HAP-1 (cell line): Measurements from ENCODE around the gene AGBL3.
"Not testable (repeated sequence)": the region's sequence is repeated elsewhere in the genome, so short reads cannot be mapped to it uniquely, and the experiment has no call there.

Experiments used
- DNase-seq, 2 experiments: peaks; one replicate each; pipeline ENCODE4 v3.0.0-alpha.2; 2016 to 2020; ENCODE audit warnings: low spot score in 2 of 2
- H3K27me3 ChIP-seq: fragments of 250-450 bp; sonication (Bioruptor Pico); 2 replicates; pipeline ENCODE4 v1.5.1; 2020; ENCODE audit warnings: low read depth, mild to moderate bottlenecking, moderate library complexity
- H3K36me3 ChIP-seq: fragments of 250-450 bp; sonication (Bioruptor Pico); replicated peaks from 2 replicates; pipeline ENCODE4 v1.5.1; 2020; ENCODE audit warnings: mild to moderate bottlenecking
- H3K4me1 ChIP-seq: fragments of 250-450 bp; sonication (Bioruptor Pico); 2 replicates; pipeline ENCODE4 v1.5.1; 2020; ENCODE audit warnings: mild to moderate bottlenecking
- H3K4me3 ChIP-seq: fragments of 250-450 bp; sonication (Bioruptor Pico); 2 replicates; pipeline ENCODE4 v1.5.1; 2020; ENCODE audit warnings: mild to moderate bottlenecking, moderate library complexity
- H3K9me3 ChIP-seq: fragments of 250-450 bp; sonication (Bioruptor Pico); 2 replicates; pipeline ENCODE4 v1.5.1; 2020; ENCODE audit warnings: mild to moderate bottlenecking, moderate library complexity
- in situ Hi-C: fragments of 300-500 bp; cut with MboI; formaldehyde crosslinking; loops from 3 replicates; pipeline ENCODE4 v1.14.3; 2020; ENCODE audit warnings: low sequenced_read_pairs, inconsistent platforms, mixed read lengths

Gene AGBL3

DNA sequence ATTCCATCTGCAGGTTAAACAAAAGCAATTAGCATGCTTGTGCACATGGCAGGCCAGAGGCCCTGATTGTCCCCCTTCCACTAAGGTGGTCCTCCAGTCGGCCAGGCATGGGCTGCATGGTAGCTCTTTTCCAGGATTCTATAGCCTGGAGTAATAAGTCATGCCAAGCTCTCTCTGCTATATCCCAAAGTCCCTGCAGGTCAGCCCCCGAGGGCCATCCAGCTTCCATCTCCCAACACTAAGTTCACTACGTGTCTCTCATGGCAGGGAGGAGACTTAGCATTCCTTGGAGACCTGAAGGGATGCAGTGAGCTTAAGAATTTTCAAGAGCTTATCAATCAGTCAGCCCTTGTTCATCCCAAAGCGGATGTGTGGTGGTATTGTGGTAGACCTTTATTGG, 187.6 kb downstream of the AGBL3 start:
- peaks cover 16% of the 10 kb centered on the region for H3K36me3 ChIP-seq
- peaks cover 17% of the 10 kb centered on the region for H3K4me1 ChIP-seq
- H3K4me3 ChIP-seq, H3K27me3 ChIP-seq, H3K9me3 ChIP-seq, DNase-seq: not testable (repeated sequence)
- in situ Hi-C loops, result loop anchor here (25.0 kb wide), 1 partner anchor 187 kb away; the partner anchor contains the start of gene AGBL3

DNA sequence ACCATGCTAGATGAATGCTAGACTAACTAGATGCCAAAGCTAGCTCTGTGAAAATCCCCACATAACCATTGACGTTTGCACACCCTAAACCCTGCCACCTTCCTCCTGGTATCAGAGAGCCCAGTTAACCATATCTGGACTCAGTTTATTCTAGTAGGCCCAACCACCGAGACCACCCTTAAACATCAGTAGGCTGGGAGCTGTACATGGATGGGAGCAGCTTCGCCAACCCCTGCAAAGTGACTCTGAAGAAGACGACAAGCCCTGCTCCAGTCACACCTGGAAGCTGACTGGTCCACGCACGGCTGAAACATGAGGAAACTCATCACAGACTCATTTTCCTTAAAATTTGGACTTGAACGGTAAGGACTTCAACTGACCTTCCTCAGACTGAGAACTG, 188.6 kb downstream of the AGBL3 start:
- Histone ChIP-seq H3K9me3 (no peaks in the 10 kb centered on the region), H3K36me3 (peaks cover 5% of the 10 kb centered on the region), H3K4me1 (peaks cover 11% of the 10 kb centered on the region), H3K27me3 (no peaks in the 10 kb centered on the region), H3K4me3 (no peak overlapping the region)
- no peak for DNase-seq
- in situ Hi-C loops, result loop anchor here (25.0 kb wide), 1 partner anchor 188 kb away; the partner anchor contains the start of gene AGBL3

DNA sequence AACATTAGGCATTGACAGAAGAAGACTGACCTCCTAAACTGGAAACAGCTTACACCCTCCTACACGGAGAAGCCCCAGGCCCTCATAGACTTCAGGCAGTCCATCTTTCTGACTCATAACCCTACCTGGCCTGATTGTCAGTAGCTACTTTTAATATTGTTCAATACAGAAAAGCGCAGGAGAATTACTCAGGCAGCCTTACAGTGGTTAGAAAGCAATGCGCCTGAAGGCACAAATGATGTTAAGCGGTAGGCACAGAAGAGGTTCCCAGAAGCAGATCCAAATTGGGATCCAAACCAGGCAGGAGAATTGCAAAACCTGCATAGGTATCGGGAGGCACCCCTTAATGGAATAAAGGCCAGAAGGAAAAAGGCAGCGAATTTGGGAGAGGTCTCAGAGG, 189.6 kb downstream of the AGBL3 start:
- no peaks in the 10 kb centered on the region for H3K27me3 ChIP-seq
- H3K4me3 ChIP-seq, result no peak overlapping the region
- no peaks in the 10 kb centered on the region for H3K36me3 ChIP-seq
- in situ Hi-C loops, result no loop called here
- no peak for DNase-seq
- H3K4me1 ChIP-seq, result peaks cover 10% of the 10 kb centered on the region
- no peaks in the 10 kb centered on the region for H3K9me3 ChIP-seq

DNA sequence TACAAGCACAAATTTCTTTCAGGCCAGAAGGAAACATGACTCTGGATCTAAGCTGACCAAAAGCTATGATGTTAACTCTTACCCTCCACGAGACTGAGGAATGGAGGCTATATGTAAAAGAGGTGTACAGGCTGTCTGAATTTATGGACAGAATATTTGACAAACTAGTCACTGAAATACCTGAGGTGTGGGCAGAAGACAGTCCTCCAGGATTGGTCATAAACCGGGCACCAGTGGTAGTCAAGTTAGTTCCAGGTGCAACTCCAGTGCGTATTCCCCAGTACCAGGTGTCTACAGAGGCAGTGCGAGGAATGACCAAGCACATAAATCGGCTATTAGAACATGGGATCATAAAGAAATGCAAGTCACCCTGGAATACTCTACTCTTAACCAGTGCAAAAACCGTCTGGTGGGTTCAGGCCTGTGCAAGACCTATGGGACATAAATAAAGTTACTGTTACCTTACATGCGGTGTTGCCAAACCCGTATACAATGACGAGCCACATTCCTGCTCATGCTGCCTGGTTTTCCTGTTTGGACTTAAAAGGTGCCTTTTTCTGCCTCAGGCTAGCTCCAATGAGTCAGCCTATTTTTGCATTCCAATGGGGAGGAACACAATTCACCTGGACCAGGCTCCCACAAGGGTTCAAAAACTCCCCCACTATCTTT, 190.9 kb downstream of the AGBL3 start:
- DNase-seq, result no peak
- in situ Hi-C loops, result no loop called here
- Histone ChIP-seq H3K4me1 (peaks cover 8% of the 10 kb centered on the region), H3K36me3 (no peaks in the 10 kb centered on the region), H3K27me3 (no peaks in the 10 kb centered on the region), H3K4me3 (no peak overlapping the region), H3K9me3 (no peaks in the 10 kb centered on the region)

DNA sequence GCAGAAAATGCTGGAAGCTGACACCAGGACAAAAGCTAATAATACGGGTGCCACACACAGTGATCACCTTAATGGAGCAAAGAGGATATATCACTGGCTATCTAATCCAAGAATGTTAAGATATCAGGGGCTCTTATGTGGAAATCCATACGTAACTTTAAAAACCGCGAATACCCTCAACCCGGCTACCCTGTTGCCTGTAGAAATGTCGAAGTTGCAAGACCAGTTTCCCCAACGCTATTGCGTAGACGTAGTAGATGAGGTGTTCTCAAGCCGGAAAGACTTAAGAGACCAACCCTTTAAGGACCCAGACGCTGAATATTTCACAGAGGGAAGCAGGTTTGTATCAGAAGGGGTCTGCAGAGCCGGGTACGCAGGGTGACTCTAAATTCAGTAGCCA, 192.1 kb downstream of the AGBL3 start:
- peaks cover 8% of the 10 kb centered on the region for H3K4me1 ChIP-seq
- H3K9me3 ChIP-seq, result no peaks in the 10 kb centered on the region
- DNase-seq, result no peak
- H3K36me3 ChIP-seq, result no peaks in the 10 kb centered on the region
- H3K27me3 ChIP-seq, result no peaks in the 10 kb centered on the region
- H3K4me3 ChIP-seq, result no peak overlapping the region
- in situ Hi-C loops, result no loop called here

DNA sequence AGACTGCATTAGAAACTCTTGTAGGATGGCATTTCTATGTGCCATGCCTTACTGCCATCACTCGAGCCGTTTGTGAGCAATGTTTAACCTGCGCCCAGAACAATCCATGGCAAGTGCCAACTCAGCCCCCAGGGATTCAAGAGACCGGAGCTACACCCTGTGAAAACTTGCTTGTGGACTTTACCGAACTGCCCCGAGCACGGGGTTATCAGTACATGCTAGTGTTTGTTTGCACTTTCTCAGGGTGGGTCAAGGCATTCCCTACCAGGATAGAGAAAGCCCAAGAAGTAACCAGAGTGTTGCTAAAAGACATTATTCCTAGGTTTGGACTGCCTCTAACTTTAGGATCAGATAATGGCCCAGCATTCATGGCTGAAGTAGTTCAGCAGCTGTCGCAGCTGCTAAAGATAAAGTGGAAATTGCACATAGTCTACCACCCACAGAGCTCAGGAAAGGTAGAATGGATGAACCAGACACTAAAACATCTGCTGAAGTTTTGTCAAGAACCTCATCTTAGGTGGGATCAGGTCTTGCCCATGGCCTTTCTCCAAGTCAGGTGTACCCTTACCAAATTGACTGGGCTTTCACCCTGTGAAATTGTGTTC, 193.1 kb downstream of the AGBL3 start:
- no peaks in the 10 kb centered on the region for H3K9me3 ChIP-seq
- H3K36me3 ChIP-seq, result no peaks in the 10 kb centered on the region
- in situ Hi-C loops, result no loop called here
- H3K4me3 ChIP-seq, result no peak overlapping the region
- no peaks in the 10 kb centered on the region for H3K27me3 ChIP-seq
- DNase-seq, result no peak
- peaks cover 8% of the 10 kb centered on the region for H3K4me1 ChIP-seq

DNA sequence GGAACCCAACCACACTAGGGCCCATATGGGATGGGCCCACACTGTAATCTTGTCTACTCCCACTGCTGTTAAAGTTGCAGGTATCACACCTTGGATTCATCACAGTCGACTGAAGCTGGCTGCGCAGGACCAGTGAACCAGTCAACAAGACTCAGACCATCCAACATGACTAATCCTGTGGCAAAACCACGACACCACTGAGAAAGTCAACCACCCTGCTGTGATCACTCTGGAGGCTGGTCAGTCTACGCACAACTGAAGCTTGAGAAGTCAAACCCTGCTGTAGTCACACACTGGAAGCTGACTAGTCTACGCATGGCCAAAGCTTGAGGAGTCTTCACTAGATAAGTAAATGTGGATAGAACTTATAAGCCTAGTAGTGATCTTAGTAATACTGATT, 193.8 kb downstream of the AGBL3 start:
- in situ Hi-C loops, result no loop called here
- Histone ChIP-seq H3K4me1 (peaks cover 8% of the 10 kb centered on the region), H3K36me3 (no peaks in the 10 kb centered on the region), H3K27me3 (no peaks in the 10 kb centered on the region), H3K9me3 (no peaks in the 10 kb centered on the region), H3K4me3 (no peak overlapping the region)
- DNase-seq, result no peak

DNA sequence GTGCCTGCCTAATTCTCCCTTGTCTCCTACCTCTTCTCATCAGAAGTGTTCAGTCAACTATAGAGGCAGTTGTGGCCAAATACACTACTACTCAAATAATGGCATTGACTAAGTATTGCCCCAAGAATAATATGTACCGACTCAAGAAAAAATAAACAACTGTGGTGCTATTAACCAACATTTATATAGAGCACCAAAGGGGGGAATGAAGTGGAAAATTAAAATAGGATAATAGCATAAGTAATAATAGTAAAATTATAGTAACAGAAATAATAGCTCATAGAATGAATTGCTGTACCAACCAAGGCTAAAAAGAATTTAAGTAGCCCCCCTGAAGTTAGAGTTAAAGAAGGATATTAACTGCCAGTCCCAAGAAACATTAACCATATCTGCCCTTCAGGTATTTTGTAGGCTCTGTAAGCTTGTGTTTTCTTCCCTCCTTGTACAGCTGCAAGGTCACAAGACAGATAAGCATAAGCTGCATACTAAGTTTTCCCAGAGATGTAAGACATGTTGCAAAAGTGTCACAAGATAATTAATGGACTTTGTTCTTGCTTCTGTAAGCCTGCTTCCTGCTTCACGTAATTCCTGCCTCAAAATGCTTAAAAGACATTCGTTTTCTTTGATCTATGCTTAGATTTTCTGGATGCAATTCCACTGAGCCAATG, 195.1 kb downstream of the AGBL3 start:
- in situ Hi-C loops, result no loop called here
- no peak for DNase-seq
- Histone ChIP-seq H3K27me3 (no peaks in the 10 kb centered on the region), H3K4me3 (no peak overlapping the region), H3K4me1 (peaks cover 8% of the 10 kb centered on the region), H3K36me3 (peaks cover 7% of the 10 kb centered on the region; the same call in 1 of the 2 replicates), H3K9me3 (no peaks in the 10 kb centered on the region)

DNA sequence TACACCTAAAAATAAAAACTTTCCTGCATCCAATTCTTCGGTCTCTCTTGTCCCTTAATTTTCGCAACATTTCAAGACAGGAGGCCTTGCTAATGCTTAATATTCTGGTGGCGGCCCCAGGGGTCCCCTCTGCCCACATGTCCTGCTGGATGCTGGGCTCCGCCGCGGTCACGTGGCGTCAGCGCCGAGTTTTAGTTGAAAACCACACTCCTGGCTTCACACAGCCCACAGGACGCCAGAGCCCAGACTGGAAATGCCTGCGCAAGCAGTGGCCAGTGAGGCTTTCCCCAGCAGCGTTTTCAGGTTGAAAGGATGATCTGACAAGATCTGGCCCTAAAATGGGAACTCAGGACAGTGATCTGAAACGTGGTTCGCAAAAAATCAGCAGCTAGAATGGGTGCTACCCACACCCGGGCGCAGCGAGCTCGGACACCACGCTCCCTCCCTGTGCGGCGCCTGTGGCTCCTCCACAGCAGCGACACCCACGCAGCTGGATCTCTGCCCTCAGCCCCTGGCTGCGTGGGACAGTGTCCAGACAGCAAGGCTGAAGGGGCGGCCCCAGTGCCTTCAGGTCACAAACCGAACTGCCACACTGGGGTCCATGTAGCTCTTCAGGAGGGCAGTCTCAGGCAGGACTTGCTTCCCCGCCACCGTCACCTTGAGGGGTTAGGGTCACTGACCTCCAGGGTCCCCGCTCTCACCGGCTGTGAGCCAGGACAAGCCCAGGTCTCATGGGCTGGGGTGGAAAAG, 195.8 kb downstream of the AGBL3 start:
- in situ Hi-C loops, result no loop called here
- Histone ChIP-seq H3K36me3 (peaks cover 7% of the 10 kb centered on the region; the same call in 1 of the 2 replicates), H3K4me1 (peaks cover 8% of the 10 kb centered on the region), H3K27me3 (no peaks in the 10 kb centered on the region), H3K9me3 (no peaks in the 10 kb centered on the region), H3K4me3 (no peak overlapping the region)
- DNase-seq, result no peak

DNA sequence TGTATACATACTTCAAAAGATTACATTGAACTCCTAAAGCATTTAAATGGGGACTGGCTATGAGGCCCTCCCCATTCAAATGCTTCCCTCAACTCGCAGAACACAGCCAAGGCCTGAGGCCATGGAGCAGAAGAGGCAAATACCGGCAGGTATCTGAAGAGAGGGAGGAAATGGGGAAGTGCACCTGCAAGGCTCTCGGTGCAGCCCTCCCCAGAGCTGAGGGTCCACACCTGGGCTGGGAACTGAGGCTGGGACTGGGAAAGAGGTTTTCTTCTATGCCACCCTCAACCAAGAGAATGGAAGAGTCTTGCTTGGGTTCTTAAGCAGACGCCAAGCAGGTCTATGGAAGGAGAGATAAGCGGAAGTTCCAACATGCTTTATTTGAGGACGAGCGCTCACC, 197.2 kb downstream of the AGBL3 start:
- Histone ChIP-seq H3K36me3 (peaks cover 7% of the 10 kb centered on the region; the same call in 1 of the 2 replicates), H3K4me3 (no peak overlapping the region), H3K9me3 (no peaks in the 10 kb centered on the region), H3K27me3 (no peaks in the 10 kb centered on the region), H3K4me1 (no peaks in the 10 kb centered on the region)
- DNase-seq, result no peak
- in situ Hi-C loops, result no loop called here

DNA sequence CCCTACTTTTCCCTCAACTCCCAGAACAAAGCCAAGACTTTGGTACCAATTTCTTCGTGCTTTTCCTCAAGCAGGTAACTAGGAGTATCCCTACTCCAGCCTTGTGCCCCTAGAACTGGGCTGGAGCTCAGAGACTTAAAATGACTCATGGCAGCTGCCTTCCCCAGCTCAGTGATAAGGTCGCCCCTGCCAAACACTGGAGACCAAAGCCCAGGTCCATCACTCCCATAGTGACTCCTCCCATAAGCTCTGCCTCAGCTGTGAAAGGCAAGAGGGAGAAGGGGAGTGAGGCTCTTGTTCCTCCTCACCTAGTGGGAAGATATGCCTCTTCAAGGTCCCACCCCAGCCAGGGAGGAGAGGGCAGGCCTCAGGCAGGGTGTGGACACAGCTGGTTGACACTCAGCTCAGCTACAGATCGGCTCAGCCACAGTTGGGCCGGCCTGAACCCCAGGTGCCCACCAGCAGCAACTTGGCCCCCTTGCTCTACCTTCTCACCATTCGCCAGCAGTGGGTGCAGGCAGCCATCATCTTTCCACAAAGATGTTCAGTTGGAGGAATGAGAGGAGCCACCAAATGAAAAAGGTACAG, 198.0 kb downstream of the AGBL3 start:
- Histone ChIP-seq H3K4me1 (no peaks in the 10 kb centered on the region), H3K4me3 (no peak overlapping the region), H3K9me3 (no peaks in the 10 kb centered on the region), H3K27me3 (no peaks in the 10 kb centered on the region), H3K36me3 (peaks cover 7% of the 10 kb centered on the region; the same call in 1 of the 2 replicates)
- in situ Hi-C loops, result no loop called here
- DNase-seq, result no peak
